Measurements from ENCODE around the gene WNT10A.

The WNT10A gene

DNA sequence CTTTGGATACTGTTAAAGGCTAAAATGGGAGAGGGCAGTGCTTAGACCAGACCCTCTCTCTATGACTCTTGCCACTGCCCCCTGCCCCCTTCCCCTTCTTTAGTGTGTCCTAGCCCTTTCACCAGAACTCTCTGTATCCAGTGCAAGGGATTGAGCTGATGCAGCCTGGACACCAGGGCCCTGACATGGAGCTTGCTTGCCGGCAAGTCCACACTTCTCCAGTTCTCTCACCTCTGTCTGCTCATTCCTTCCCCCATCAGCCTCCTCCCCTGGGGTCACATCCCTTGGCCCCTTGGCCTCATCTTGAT is 22.6 kb upstream of the WNT10A start:
- DNase-seq = no peak

DNA sequence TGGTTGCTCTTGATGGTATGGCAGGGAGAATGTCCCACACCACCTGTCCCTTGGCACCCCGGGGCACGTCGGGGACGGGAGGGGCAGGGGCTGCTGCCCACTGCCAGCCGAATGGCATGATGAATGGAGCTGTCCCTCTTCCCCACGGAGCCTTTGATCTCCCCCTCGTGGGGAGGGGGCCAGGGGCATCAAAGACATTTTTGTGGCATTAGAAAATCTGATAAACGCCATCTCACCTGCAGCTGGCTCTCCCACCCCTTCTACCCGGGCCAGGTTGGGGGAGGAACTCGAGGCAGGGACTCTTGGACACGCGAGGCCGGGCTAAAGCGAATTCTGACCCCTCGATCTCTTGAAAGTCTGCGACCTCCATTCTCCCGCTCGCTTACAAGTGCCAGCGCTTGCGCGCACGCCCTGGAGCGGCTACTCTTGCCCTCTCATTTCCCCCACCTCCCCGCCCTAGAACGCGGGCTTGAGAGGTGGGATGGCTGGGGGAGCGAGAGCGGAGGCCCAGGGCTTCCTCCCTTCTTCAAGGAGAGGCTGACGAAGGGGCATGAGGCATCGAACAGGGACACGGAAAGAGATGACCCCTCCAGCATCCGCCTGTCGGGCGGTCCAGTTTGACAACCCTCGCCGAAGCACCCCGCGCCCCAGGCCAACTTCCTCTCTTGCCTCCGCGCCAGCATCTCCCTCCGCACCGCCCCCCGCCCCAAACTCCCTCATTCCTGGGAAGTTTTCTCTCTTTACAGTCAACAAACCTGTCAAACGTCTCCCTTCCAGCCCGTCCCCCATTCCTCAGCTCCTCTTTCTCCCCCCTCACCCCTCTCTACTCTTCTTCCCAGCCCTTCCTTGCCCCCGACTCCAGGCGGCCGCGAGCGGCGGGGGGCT is 21.7 kb upstream of the WNT10A start:
- no peak for DNase-seq

- DNase-seq = no peak
These were observed 21.1 kb upstream of the WNT10A start, which contains the start of gene WNT6 for GRCh38 chr2:218859556-218859987. Gene WNT6 (plus strand): TSS chr2:218859805. CDS start chr2:218860038, 233 bp downstream.

DNA sequence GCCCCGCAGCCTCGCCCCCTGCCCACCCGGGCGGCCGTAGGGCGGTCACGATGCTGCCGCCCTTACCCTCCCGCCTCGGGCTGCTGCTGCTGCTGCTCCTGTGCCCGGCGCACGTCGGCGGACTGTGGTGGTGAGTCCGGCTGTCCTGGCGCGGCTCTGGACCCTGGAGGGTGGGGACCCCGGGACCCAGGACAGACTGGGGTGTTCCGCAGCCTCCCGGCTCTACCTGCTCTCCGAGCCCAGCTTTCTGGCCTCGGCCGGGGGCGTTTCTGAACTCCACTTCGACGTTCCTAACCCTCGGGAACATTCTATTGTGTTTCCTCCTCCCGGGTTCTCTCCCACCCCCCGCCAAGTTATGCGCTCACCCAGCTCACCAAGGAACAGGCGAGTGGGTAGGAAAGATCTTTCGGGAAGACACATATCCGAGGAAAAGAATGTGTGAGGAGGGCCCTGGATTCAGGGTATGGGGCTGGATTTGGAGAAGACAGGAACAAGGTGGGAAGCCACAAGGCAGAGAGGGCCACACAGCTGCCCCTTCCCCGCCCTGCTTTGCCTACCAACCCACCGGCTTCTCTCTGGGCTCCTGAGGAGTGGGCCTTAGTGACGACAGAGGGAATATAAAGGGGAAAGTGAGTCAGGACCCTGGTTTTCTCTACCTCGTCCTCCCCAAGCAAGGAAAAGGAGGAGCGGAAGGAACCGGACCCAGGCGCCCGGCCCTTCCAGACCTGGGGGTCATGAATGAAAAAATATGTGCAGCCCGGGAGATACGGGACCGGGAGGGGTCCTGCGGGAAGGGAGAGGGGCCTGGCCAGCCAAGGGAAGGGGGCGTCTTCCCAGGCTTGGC is 20.4 kb upstream of the WNT10A start:
- no peak for DNase-seq

- no peak for DNase-seq
These were observed 19.7 kb upstream of the WNT10A start for GRCh38 chr2:218860950-218861381.

DNA sequence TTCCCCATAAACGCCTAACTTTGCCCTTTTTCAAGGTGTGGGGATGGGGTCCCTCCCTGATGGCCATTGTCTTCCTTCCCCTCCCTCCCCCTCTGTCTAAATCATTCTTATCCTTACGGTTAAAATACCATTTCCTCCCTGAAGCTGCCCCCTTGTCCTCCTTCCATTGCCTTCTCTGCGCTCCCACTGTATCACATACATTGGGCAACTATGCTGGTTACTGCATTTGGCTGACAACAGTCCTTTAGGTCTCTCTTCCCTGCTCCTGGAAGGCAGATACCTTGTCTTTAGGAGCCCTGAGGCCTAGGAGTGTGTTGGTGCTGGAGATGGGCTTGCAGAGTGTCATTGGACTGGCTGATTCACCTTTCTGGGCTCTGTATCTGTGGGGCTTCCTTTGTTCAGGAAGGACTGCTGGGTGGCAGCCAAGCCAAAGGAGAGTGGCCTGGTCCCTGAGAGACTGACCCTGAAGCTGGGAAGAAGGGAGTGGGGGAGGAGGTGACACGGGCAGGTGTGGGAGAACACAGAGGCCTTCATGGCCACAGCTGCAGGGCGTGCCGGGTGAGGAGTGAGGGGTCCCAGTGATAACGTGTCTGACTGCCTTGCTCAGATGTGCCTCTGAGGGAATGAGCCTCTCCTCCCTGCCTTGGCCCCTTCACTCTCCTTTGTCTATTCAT is 18.9 kb upstream of the WNT10A start:
- DNase-seq = no peak

- no peak for DNase-seq
These were observed 17.6 kb upstream of the WNT10A start for GRCh38 chr2:218863021-218863520.

GRCh38 chr2:218865396-218865795 is 15.3 kb upstream of the WNT10A start:
- no peak for DNase-seq

DNA sequence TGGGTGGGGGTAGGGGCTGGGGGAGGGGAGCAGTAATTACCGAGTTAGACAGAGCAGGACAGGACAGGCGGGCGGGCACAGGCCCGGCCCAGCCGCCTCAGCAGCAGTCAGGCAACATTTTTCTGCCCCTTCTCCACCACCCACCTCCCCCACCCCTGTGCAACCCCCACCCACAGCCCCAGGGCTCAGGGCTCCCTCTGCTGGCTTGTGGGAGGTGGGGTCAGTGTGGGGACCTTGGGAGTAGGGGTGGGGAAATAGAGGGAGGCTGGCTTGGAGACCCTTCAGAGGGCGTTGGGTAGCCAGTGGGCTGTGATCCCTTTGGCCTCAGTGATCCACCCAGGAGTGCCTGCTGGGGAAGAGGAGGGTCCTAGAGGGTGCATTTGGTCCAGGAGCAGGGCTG is 14.7 kb upstream of the WNT10A start:
- DNase-seq = no peak

- no peak for DNase-seq
These were observed 12.8 kb upstream of the WNT10A start for GRCh38 chr2:218867900-218868299.

- no peak for DNase-seq
These were observed 11.6 kb upstream of the WNT10A start for GRCh38 chr2:218869064-218869463.

DNA sequence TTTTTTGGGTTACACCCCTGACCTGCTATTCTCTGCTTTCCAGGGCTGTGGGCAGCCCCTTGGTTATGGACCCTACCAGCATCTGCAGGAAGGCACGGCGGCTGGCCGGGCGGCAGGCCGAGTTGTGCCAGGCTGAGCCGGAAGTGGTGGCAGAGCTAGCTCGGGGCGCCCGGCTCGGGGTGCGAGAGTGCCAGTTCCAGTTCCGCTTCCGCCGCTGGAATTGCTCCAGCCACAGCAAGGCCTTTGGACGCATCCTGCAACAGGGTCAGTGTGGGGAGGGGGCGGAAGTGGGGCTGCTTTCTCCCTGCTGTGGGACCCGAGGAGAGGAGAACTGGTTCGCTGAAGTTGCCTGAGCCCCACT is 9.7 kb upstream of the WNT10A start:
- no peak for DNase-seq

- DNase-seq = no peak
These were observed 9.0 kb upstream of the WNT10A start for GRCh38 chr2:218871345-218872302.

GRCh38 chr2:218872645-218873358 is 7.8 kb upstream of the WNT10A start:
- no peak for DNase-seq

DNA sequence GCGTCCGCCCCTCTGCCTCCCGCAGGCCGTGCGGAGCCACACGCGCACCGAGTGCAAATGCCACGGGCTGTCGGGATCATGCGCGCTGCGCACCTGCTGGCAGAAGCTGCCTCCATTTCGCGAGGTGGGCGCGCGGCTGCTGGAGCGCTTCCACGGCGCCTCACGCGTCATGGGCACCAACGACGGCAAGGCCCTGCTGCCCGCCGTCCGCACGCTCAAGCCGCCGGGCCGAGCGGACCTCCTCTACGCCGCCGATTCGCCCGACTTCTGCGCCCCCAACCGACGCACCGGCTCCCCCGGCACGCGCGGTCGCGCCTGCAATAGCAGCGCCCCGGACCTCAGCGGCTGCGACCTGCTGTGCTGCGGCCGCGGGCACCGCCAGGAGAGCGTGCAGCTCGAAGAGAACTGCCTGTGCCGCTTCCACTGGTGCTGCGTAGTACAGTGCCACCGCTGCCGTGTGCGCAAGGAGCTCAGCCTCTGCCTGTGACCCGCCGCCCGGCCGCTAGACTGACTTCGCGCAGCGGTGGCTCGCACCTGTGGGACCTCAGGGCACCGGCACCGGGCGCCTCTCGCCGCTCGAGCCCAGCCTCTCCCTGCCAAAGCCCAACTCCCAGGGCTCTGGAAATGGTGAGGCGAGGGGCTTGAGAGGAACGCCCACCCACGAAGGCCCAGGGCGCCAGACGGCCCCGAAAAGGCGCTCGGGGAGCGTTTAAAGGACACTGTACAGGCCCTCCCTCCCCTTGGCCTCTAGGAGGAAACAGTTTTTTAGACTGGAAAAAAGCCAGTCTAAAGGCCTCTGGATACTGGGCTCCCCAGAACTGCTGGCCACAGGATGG is 7.1 kb upstream of the WNT10A start:
- no peak for DNase-seq

DNA sequence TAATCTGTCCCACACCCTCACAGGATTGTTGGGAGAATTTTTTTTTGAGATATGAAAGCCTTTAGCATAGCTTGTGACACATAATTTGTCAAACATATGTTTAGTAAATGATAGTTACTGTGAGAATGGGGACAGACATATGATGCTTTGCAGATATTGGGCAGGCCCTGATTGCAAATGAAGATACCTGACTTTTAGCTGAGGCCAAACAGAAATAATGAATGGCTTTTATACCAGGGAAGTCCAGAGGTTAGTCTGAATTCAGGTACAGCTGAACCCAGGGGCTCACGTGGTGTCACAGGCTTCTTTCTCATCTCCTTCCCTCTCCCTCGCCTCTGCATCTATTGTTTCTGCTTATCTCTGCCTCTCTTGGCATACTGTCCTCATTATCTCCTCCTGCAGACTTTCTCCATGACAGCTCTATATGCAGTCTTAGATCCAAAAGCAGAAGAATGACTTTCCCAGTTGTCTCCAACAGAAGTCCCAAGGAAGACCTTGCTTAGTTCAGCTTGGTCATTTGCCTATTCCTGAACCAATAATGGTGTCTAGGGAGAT is 4.9 kb upstream of the WNT10A start:
- no peak for DNase-seq

DNA sequence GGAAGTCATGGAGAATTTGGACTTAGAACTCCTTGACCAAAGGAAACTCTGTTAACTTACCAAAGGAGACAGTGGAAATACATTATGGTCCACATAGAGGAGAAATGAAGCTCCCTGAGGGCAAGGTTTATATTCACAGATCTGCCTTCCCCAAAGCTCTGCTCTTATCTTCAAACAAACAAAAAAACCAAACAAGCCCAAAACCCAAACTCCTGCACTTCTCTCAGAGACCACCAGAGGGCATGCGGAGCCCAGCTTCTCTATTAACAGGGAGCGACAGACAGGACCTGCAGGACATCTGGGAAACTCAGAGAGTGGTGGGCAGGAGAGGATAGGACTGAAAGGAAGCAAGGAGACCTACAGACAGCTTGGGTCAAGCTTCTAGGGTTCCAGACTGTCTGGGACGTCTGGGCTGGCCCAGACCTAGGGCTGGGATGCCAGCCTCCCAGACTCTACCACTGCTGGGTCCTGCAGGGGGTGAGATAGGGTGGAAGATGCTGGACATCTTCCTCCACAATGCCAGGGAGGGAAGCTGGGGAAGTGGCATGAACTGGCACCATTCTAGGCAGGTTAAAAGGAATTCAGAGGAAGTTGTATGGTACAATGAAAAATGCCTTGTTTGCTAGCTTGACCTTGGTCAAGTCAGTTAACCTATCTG is 4.0 kb upstream of the WNT10A start:
- DNase-seq = peak; percentile 77

DNA sequence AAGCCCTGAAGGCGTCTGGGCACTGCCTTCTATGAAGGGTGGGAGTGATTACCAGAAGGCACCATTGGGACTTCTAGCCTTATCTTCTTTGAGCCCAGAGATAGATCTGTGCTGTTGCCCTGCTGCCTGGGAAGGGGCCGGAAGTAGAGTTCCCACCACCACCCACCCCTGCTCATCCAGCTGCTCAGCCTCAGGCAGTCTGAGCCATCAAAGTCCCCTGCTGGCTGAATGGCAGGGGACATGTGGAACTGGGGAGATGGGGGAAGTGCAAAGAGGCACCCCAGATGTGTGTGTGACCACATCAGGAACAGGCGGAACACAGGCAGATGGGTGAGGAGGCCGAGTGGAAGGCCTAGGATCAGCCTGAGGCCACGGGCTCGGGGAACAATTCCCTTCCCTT is 3.3 kb upstream of the WNT10A start:
- no peak for DNase-seq

DNA sequence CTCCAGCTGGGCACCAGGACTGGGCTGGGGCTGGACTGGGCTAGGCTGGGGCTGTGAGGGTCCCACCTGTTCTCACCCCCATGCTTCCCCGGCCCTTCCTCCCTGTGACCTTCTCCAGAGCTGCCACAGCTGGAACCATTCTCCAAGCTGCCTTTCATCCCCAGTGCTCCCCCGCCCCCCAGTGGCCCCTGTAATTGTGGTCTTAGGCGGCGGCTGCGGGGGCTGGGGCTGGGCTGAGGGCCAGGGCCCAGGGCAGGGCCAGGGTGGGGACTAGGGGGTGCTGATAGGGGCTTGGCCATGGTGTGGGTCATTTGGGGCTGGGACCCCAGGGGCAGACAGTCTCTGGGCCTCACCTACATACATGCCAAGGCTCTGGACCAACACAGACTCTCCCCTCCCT is 2.8 kb upstream of the WNT10A start:
- DNase-seq = no peak

DNA sequence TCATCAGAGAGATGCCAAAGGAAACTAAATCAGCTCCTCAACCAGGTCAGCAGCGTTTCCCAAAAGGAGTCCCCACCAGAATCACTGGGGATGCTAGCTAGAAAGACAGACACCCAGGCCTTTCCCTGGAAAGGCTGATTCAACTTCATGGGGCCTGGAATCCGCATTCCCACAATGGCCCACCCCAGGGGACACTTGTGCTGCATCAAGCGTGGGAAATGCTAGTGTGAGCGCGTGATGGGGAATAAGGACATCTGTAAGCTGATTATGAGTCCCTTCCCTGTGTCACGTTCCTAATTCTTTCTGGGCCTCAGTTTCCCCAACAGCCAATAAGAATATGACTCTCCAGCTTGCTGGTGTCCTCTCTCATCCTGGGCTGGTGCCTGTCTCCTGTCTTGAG is 2.2 kb upstream of the WNT10A start:
- no peak for DNase-seq
